GM23338 (cell line): Measurements from ENCODE around the gene UQCRC1. TPM values are rescaled to one million over a fixed set of nuclear protein-coding genes. Genes with fewer than 3 reads are reported as not detected.

Experiments
- ATAC-seq: fragments of 200-7000 bp; cut with Tn5 transposase; 3 replicates; pipeline ENCODE4 v1.9.1; 2020
- DNase-seq: peaks from one replicate; pipeline ENCODE4 v3.0.0-alpha.2; 2015; ENCODE audit warnings: low spot score
- H2AFZ ChIP-seq: fragments of 200-600 bp; sonication (generic); 2 replicates; pipeline ENCODE4 v1.8.0; 2016; ENCODE audit warnings: antibody characterized with exemption, mild to moderate bottlenecking, moderate library complexity
- H3F3A ChIP-seq: fragments of 200-600 bp; sonication (generic); replicated peaks from 2 replicates; pipeline ENCODE4 v1.8.0; 2017; ENCODE audit warnings: antibody characterized with exemption, mixed run types, low read depth
- H3K27ac ChIP-seq: fragments of 200-600 bp; sonication (generic); 2 replicates; pipeline ENCODE4 v1.6.1; 2016; ENCODE audit warnings: low read depth
- H3K27me3 ChIP-seq: fragments of 200-600 bp; sonication (generic); 2 replicates; pipeline ENCODE4 v1.8.0; 2016; ENCODE audit warnings: mild to moderate bottlenecking, mixed run types, moderate library complexity; ENCODE audit not compliant: insufficient read depth
- H3K36me3 ChIP-seq: fragments of 200-600 bp; sonication (generic); 2 replicates; pipeline ENCODE4 v1.8.0; 2016; ENCODE audit warnings: mild to moderate bottlenecking; ENCODE audit not compliant: insufficient read depth
- H3K4me1 ChIP-seq: fragments of 200-600 bp; sonication (generic); 2 replicates; pipeline ENCODE4 v1.8.0; 2016; ENCODE audit warnings: mild to moderate bottlenecking, moderate library complexity; ENCODE audit not compliant: insufficient read depth
- H3K4me2 ChIP-seq: fragments of 200-600 bp; sonication (generic); 2 replicates; pipeline ENCODE4 v1.7.1; 2017; ENCODE audit warnings: mixed run types
- H3K4me3 ChIP-seq: fragments of 200-600 bp; sonication (generic); 2 replicates; pipeline ENCODE4 v1.6.1; 2016; ENCODE audit warnings: mixed run types
- H3K79me2 ChIP-seq: fragments of 200-600 bp; sonication (generic); replicated peaks from 2 replicates; pipeline ENCODE4 v1.8.0; 2017; ENCODE audit warnings: mild to moderate bottlenecking; ENCODE audit not compliant: insufficient read depth
- H3K9me2 ChIP-seq: fragments of 200-600 bp; sonication (generic); 2 replicates; pipeline ENCODE4 v1.8.0; 2017; ENCODE audit not compliant: insufficient read depth
- H4K20me1 ChIP-seq: fragments of 200-600 bp; sonication (generic); replicated peaks from 2 replicates; pipeline ENCODE4 v1.8.0; 2017; ENCODE audit warnings: mild to moderate bottlenecking; ENCODE audit not compliant: insufficient read depth
- H3K27ac Mint-ChIP-seq: 2 replicates; pipeline ENCODE4 v1.8.0; 2020; ENCODE audit warnings: inconsistent platforms, mild to moderate bottlenecking, moderate library complexity, mixed read lengths
- H3K27me3 Mint-ChIP-seq: 3 replicates; pipeline ENCODE4 v1.8.0; 2022; ENCODE audit warnings: low read depth, mild to moderate bottlenecking, moderate library complexity, mixed read lengths, inconsistent platforms; ENCODE audit not compliant: insufficient read depth, poor library complexity
- H3K36me3 Mint-ChIP-seq: 3 replicates; pipeline ENCODE4 v1.8.0; 2021; ENCODE audit warnings: low read depth, mild to moderate bottlenecking, inconsistent platforms, moderate library complexity, mixed read lengths
- H3K4me1 Mint-ChIP-seq: 3 replicates; pipeline ENCODE4 v1.8.0; 2020; ENCODE audit warnings: mild to moderate bottlenecking, inconsistent platforms, mixed read lengths
- H3K4me3 Mint-ChIP-seq: 3 replicates; pipeline ENCODE4 v1.8.0; 2021; ENCODE audit warnings: moderate library complexity, mild to moderate bottlenecking, inconsistent platforms, mixed read lengths
- H3K9me3 Mint-ChIP-seq: 3 replicates; pipeline ENCODE4 v1.8.0; 2020; ENCODE audit warnings: moderate library complexity, mild to moderate bottlenecking, inconsistent platforms, mixed read lengths
- CREB1 ChIP-seq: fragments of 250-450 bp; sonication (Bioruptor Pico); IDR thresholded peaks from 2 replicates; pipeline ENCODE4 v1.5.0; 2020; ENCODE audit warnings: low read depth, mild to moderate bottlenecking, moderate library complexity
- EZH2 ChIP-seq: fragments of 200-600 bp; sonication (generic); IDR thresholded peaks from one replicate; pipeline ENCODE4 v1.8.0; 2017; ENCODE audit warnings: antibody characterized with exemption, mild to moderate bottlenecking, low read depth; ENCODE audit not compliant: unreplicated experiment
- EZH2phosphoT487 ChIP-seq: fragments of 200-600 bp; sonication (generic); IDR thresholded peaks from one replicate; pipeline ENCODE4 v1.8.1; 2018; ENCODE audit warnings: antibody characterized with exemption; ENCODE audit not compliant: unreplicated experiment
- JUNB ChIP-seq: IDR thresholded peaks from one replicate; pipeline ENCODE4 v1.6.1; 2016; ENCODE audit warnings: antibody characterized with exemption; ENCODE audit not compliant: unreplicated experiment
- NANOG ChIP-seq: IDR thresholded peaks from 2 replicates; pipeline ENCODE4 v1.6.1; 2016; ENCODE audit warnings: antibody characterized with exemption, borderline replicate concordance
- POLR2AphosphoS5 ChIP-seq: IDR thresholded peaks from 2 replicates; pipeline ENCODE4 v1.6.1; 2016; ENCODE audit warnings: antibody characterized with exemption, low read depth
- STAT1 ChIP-seq: IDR thresholded peaks from one replicate; pipeline ENCODE4 v1.6.1; 2016; ENCODE audit warnings: antibody characterized with exemption; ENCODE audit not compliant: unreplicated experiment
- ZNF114 ChIP-seq: fragments of 250-450 bp; sonication (Bioruptor Pico); IDR thresholded peaks from 2 replicates; pipeline ENCODE4 v1.5.0; 2020; ENCODE audit warnings: mild to moderate bottlenecking, moderate library complexity
- ZNF331 ChIP-seq: fragments of 250-450 bp; sonication (Bioruptor Pico); IDR thresholded peaks from 2 replicates; pipeline ENCODE4 v1.5.0; 2020; ENCODE audit warnings: low read depth, mild to moderate bottlenecking, moderate library complexity
- polyA plus RNA-seq: library from polyadenylated mRNA; unstranded; fragments of >200 nt; fragmentation: Nextera tagmentation; extraction: Ambion mirVana; gene quantifications from 2 replicates; pipeline ENCODE4 v1.2.1, GENCODE V29; 2016
- total RNA-seq: library from RNA; depleted of rRNA; stranded (reverse); fragments of >200 nt; shearing (Covaris generic); gene quantifications from 2 replicates; pipeline ENCODE4 v1.2.3, GENCODE V29; 2014
- TF ChIP-seq, protein P1 (sequence below), 2 experiments: fragments of 200-600 bp in 1 of 2; sonication (generic) in 1 of 2; conservative IDR thresholded peaks; 2 replicates each; pipeline versions ENCODE4 v1.5.1 to v1.6.1; 2016 to 2017; ENCODE audit warnings: antibody characterized with exemption in 2 of 2, low read depth in 2 of 2, mild to moderate bottlenecking in 2 of 2, moderate library complexity in 1 of 2
- TF ChIP-seq, protein P2 (sequence below): IDR thresholded peaks from 2 replicates; pipeline ENCODE4 v1.6.1; 2016; ENCODE audit warnings: antibody characterized with exemption
- TF ChIP-seq, protein P3 (sequence below): fragments of 250-450 bp; sonication (Bioruptor Pico); IDR thresholded peaks from 2 replicates; pipeline ENCODE4 v1.5.0; 2020; ENCODE audit warnings: mild to moderate bottlenecking, moderate library complexity
- TF ChIP-seq, protein P4 (sequence below): IDR thresholded peaks from one replicate; pipeline ENCODE4 v1.6.1; 2018; ENCODE audit warnings: antibody characterized with exemption; ENCODE audit not compliant: unreplicated experiment

The UQCRC1 gene
- total and polyA plus RNA-seq, 2 experiments from 2014 or later, result 232 to 439 TPM

DNA sequence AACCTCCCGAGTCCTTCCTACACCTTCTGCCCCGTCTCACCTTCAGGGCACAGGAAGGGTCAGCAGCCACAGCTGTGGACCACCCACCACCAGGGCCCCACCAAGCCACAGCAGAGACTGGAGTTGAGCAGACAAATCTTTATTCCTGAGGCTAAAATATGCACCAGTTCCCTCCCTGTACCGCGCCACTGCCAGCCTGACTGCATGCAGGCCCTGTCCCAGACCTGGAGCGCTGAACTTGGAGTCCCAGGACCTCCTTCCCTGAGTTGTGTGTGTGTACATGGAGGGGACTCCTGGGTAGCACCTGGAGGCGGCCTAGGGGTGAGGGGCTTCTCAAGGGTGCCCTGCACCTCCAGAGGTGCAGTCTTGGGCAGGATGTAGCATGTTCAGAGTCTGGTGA lies 16.2 kb upstream of the UQCRC1 start:
- Histone ChIP-seq H4K20me1 (no peaks in the 10 kb centered on the region; the same call in 1 of the 2 replicates), H3K27ac (no peak overlapping the region), H3K4me2 (no peak overlapping the region), H3K9me2 (no peaks in the 10 kb centered on the region), H3K36me3 (peaks cover 7% of the 10 kb centered on the region; the same call in 1 of the 2 replicates), H3K79me2 (no peaks in the 10 kb centered on the region), H3K27me3 (no peaks in the 10 kb centered on the region), H3F3A (peaks cover 5% of the 10 kb centered on the region; the same call in 1 of the 2 replicates), H3K4me1 (0 out of 2 replicates have a peak, but pooled peaks cover 3% of the 10 kb centered on the region), H3K4me3 (no peak overlapping the region), H2AFZ (no peak overlapping the region)
- no peak overlapping the region for H3K4me3 Mint-ChIP-seq
- H3K27ac Mint-ChIP-seq, result no peak overlapping the region
- TF ChIP-seq POLR2AphosphoS5 (no peak), STAT1 (no peak), JUNB (no peak), EZH2phosphoT487 (no peak), ZNF114 (CRISPR knock-in tag) (no peak), CREB1 (CRISPR knock-in tag) (no peak), ZNF331 (CRISPR knock-in tag) (no peak), NANOG (no peak), EZH2 (no peak)
- TF ChIP-seq, protein P1, sequence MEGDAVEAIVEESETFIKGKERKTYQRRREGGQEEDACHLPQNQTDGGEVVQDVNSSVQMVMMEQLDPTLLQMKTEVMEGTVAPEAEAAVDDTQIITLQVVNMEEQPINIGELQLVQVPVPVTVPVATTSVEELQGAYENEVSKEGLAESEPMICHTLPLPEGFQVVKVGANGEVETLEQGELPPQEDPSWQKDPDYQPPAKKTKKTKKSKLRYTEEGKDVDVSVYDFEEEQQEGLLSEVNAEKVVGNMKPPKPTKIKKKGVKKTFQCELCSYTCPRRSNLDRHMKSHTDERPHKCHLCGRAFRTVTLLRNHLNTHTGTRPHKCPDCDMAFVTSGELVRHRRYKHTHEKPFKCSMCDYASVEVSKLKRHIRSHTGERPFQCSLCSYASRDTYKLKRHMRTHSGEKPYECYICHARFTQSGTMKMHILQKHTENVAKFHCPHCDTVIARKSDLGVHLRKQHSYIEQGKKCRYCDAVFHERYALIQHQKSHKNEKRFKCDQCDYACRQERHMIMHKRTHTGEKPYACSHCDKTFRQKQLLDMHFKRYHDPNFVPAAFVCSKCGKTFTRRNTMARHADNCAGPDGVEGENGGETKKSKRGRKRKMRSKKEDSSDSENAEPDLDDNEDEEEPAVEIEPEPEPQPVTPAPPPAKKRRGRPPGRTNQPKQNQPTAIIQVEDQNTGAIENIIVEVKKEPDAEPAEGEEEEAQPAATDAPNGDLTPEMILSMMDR (conservative IDR thresholded peaks at IDR 0.05; ENCODE audit: low read depth in 2 of 2), result no peak
- TF ChIP-seq, protein P2, sequence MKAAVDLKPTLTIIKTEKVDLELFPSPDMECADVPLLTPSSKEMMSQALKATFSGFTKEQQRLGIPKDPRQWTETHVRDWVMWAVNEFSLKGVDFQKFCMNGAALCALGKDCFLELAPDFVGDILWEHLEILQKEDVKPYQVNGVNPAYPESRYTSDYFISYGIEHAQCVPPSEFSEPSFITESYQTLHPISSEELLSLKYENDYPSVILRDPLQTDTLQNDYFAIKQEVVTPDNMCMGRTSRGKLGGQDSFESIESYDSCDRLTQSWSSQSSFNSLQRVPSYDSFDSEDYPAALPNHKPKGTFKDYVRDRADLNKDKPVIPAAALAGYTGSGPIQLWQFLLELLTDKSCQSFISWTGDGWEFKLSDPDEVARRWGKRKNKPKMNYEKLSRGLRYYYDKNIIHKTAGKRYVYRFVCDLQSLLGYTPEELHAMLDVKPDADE, result no peak
- TF ChIP-seq, protein P3, sequence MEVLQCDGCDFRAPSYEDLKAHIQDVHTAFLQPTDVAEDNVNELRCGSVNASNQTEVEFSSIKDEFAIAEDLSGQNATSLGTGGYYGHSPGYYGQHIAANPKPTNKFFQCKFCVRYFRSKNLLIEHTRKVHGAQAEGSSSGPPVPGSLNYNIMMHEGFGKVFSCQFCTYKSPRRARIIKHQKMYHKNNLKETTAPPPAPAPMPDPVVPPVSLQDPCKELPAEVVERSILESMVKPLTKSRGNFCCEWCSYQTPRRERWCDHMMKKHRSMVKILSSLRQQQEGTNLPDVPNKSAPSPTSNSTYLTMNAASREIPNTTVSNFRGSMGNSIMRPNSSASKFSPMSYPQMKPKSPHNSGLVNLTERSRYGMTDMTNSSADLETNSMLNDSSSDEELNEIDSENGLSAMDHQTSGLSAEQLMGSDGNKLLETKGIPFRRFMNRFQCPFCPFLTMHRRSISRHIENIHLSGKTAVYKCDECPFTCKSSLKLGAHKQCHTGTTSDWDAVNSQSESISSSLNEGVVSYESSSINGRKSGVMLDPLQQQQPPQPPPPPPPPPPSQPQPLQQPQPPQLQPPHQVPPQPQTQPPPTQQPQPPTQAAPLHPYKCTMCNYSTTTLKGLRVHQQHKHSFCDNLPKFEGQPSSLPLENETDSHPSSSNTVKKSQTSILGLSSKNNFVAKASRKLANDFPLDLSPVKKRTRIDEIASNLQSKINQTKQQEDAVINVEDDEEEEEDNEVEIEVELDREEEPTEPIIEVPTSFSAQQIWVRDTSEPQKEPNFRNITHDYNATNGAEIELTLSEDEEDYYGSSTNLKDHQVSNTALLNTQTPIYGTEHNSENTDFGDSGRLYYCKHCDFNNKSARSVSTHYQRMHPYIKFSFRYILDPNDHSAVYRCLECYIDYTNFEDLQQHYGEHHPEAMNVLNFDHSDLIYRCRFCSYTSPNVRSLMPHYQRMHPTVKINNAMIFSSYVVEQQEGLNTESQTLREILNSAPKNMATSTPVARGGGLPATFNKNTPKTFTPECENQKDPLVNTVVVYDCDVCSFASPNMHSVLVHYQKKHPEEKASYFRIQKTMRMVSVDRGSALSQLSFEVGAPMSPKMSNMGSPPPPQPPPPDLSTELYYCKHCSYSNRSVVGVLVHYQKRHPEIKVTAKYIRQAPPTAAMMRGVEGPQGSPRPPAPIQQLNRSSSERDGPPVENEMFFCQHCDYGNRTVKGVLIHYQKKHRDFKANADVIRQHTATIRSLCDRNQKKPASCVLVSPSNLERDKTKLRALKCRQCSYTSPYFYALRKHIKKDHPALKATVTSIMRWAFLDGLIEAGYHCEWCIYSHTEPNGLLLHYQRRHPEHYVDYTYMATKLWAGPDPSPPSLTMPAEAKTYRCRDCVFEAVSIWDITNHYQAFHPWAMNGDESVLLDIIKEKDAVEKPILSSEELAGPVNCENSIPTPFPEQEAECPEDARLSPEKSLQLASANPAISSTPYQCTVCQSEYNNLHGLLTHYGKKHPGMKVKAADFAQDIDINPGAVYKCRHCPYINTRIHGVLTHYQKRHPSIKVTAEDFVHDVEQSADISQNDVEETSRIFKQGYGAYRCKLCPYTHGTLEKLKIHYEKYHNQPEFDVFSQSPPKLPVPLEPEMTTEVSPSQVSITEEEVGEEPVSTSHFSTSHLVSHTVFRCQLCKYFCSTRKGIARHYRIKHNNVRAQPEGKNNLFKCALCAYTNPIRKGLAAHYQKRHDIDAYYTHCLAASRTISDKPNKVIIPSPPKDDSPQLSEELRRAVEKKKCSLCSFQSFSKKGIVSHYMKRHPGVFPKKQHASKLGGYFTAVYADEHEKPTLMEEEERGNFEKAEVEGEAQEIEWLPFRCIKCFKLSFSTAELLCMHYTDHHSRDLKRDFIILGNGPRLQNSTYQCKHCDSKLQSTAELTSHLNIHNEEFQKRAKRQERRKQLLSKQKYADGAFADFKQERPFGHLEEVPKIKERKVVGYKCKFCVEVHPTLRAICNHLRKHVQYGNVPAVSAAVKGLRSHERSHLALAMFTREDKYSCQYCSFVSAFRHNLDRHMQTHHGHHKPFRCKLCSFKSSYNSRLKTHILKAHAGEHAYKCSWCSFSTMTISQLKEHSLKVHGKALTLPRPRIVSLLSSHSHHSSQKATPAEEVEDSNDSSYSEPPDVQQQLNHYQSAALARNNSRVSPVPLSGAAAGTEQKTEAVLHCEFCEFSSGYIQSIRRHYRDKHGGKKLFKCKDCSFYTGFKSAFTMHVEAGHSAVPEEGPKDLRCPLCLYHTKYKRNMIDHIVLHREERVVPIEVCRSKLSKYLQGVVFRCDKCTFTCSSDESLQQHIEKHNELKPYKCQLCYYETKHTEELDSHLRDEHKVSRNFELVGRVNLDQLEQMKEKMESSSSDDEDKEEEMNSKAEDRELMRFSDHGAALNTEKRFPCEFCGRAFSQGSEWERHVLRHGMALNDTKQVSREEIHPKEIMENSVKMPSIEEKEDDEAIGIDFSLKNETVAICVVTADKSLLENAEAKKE (CRISPR knock-in tag), result no peak
- TF ChIP-seq, protein P4, sequence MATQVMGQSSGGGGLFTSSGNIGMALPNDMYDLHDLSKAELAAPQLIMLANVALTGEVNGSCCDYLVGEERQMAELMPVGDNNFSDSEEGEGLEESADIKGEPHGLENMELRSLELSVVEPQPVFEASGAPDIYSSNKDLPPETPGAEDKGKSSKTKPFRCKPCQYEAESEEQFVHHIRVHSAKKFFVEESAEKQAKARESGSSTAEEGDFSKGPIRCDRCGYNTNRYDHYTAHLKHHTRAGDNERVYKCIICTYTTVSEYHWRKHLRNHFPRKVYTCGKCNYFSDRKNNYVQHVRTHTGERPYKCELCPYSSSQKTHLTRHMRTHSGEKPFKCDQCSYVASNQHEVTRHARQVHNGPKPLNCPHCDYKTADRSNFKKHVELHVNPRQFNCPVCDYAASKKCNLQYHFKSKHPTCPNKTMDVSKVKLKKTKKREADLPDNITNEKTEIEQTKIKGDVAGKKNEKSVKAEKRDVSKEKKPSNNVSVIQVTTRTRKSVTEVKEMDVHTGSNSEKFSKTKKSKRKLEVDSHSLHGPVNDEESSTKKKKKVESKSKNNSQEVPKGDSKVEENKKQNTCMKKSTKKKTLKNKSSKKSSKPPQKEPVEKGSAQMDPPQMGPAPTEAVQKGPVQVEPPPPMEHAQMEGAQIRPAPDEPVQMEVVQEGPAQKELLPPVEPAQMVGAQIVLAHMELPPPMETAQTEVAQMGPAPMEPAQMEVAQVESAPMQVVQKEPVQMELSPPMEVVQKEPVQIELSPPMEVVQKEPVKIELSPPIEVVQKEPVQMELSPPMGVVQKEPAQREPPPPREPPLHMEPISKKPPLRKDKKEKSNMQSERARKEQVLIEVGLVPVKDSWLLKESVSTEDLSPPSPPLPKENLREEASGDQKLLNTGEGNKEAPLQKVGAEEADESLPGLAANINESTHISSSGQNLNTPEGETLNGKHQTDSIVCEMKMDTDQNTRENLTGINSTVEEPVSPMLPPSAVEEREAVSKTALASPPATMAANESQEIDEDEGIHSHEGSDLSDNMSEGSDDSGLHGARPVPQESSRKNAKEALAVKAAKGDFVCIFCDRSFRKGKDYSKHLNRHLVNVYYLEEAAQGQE, result no peak
- peaks cover 51% of the 10 kb centered on the region for H3K36me3 Mint-ChIP-seq
- no peak for DNase-seq
- H3K4me1 Mint-ChIP-seq, result peaks cover 15% of the 10 kb centered on the region; the same call in 2 of the 3 replicates
- no peak for ATAC-seq
- peaks cover 7% of the 10 kb centered on the region for H3K27me3 Mint-ChIP-seq
- no peaks in the 10 kb centered on the region for H3K9me3 Mint-ChIP-seq
